ENCODE data around the gene PPM1M.

The PPM1M gene

DNA sequence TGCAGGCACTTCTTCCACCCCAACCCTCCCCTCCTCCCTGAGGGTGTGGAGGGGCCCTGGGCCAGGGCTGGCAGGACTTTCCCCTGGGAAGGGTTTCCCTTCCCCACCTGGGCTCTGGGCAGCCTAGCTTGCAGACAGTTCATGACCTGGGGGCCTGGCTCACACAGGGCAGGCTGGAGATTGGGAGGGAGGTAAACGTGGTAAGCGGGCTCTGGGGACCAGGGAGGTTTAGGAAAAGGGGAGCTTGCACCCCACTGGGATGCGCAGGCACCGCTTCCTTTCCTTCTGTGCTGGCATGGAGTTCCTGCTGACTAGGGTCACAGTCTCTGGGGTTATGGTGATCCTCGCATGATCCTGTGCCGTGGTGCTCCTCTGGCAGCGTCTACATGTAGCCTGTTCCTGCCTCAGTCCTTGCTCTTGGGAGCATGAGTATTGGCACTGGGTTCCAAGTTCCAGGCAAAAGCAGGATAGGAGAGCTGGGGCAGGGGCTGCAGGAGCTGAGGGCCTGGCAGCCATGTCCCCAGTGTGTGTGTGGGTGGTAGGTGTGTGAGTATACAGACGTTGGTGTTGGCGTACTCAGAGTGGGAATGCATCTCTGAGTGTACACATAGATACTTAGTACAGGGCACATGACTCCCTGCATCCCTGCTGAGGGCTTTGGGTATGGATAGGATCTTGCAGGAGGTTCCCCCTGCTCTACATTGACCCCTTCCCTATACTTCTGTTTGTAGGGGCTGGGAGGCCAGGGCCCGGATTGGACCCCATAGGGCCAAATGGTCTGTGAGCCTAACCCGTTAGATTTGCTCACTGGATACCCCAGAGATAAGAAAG, 49.0 kb downstream of the PPM1M start:
- Histone ChIP-seq H3K27ac (ENCODE audit: low read depth, low read length, poor library complexity, severe bottlenecking) (no peak overlapping the region), H4K20me1 (ENCODE audit: insufficient read depth, low read length) (no peaks in the 10 kb centered on the region), H3K4me1 (ENCODE audit: insufficient read depth, low read length, severe bottlenecking) (no peaks in the 10 kb centered on the region), H3K9ac (ENCODE audit: low read length) (no peak overlapping the region), H3K4me2 (ENCODE audit: low read length) (no peak overlapping the region), H3K27me3 (ENCODE audit: insufficient read depth, low read length) (no peaks in the 10 kb centered on the region; the same call in 1 of the 2 replicates), H2AFZ (ENCODE audit: low read length) (no peak overlapping the region), H3K79me2 (ENCODE audit: insufficient read depth, low read length) (no peaks in the 10 kb centered on the region), H3K36me3 (ENCODE audit: insufficient read depth, low read length) (peaks cover 10% of the 10 kb centered on the region; the same call in 1 of the 2 replicates), H3F3A (ENCODE audit: insufficient read depth, low read length) (no peaks in the 10 kb centered on the region), H3K9me2 (ENCODE audit: low read depth, low read length) (no peaks in the 10 kb centered on the region), H3K9me3 (ENCODE audit: low read length) (no peaks in the 10 kb centered on the region), H3K4me3 (ENCODE audit: low read depth, low read length, poor library complexity, severe bottlenecking) (no peak overlapping the region)
- TF ChIP-seq EZH2 (IDR thresholded peaks at IDR 0.05; ENCODE audit: borderline replicate concordance, low read length) = no peak
- TF ChIP-seq, protein P1, sequence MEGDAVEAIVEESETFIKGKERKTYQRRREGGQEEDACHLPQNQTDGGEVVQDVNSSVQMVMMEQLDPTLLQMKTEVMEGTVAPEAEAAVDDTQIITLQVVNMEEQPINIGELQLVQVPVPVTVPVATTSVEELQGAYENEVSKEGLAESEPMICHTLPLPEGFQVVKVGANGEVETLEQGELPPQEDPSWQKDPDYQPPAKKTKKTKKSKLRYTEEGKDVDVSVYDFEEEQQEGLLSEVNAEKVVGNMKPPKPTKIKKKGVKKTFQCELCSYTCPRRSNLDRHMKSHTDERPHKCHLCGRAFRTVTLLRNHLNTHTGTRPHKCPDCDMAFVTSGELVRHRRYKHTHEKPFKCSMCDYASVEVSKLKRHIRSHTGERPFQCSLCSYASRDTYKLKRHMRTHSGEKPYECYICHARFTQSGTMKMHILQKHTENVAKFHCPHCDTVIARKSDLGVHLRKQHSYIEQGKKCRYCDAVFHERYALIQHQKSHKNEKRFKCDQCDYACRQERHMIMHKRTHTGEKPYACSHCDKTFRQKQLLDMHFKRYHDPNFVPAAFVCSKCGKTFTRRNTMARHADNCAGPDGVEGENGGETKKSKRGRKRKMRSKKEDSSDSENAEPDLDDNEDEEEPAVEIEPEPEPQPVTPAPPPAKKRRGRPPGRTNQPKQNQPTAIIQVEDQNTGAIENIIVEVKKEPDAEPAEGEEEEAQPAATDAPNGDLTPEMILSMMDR (IDR thresholded peaks at IDR 0.05; ENCODE audit: low read length) = no peak

DNA sequence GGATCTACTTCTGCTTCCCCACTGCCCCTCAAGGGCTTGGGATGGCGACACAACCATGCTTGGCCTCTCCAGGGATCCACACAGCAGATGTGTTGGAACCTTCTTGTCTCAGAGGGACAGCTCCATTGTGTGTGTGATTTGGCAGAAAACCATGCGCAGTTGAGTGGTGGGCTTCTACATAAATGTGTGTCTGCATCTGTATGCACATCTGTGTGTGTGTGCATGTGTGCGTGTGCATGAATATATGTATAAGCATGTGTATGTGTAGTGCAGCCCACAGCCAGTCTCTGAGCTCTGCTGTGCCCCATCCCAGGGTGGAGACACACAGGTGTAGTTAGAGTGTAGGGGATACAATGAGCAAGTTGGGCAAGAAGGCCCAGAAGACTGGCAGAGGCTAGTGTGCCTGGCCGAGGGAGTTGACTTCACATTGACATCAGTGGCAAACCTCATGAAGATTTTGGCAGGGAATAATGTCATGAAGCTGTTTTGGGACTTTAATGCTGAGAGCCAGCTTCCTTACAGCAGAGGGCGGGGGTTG, 50.2 kb downstream of the PPM1M start:
- TF ChIP-seq EZH2 (IDR thresholded peaks at IDR 0.05; ENCODE audit: borderline replicate concordance, low read length) = no peak
- TF ChIP-seq, protein P1 (IDR thresholded peaks at IDR 0.05; ENCODE audit: low read length) = no peak
- no peaks in the 10 kb centered on the region for H3K4me1 ChIP-seq (ENCODE audit: insufficient read depth, low read length, severe bottlenecking)
- H3K36me3 ChIP-seq (ENCODE audit: insufficient read depth, low read length) = peaks cover 10% of the 10 kb centered on the region; the same call in 1 of the 2 replicates

DNA sequence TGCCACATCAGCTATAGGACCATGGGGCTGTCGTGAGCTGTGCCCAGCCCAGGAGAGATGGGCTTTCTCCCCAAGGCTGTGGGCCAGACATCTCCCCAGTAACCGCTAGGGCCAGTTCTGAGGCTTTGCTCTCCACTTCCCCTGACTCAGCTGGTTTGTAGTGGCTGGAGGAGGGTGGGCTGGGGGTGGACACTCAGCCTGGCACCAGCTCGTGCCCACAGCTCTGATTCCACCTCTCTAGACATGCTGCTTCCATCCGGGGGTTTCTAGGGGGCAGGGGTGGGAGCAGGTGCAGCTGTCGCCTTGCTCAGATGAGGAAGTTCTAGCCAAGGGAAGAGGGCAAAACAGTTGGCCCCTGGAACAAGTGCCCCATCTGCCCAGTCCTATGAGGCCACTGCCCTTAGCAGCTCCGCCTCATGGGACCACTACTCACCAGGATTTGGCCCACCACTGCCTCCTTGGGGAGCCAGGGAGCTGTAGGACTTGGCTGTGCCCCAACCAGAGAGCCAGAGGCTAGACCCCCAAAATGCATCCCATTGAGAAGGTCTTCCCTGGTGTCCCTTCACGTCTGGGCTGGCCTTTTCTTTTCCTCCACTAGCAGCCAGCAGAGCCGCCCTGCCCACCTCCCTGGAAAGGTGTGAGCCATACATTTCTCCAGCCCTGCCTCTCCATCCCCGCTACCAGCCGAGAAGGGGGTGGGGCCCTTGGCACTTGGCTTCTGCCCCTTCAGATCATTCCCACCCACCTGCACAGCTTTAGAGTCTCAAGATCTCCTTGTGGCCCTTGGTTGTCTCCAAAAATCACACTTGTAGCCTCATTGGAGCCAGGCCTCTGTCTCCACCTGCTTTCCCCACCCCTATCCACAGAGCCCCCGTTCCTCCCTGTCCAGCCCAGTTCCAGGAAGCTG, 51.9 kb downstream of the PPM1M start:
- TF ChIP-seq EZH2 (IDR thresholded peaks at IDR 0.05; ENCODE audit: borderline replicate concordance, low read length) = no peak
- TF ChIP-seq, protein P1 (IDR thresholded peaks at IDR 0.05; ENCODE audit: low read length) = no peak
- no peaks in the 10 kb centered on the region for H3F3A ChIP-seq (ENCODE audit: insufficient read depth, low read length)
- H4K20me1 ChIP-seq (ENCODE audit: insufficient read depth, low read length) = no peaks in the 10 kb centered on the region
- no peaks in the 10 kb centered on the region; the same call in 1 of the 2 replicates for H3K27me3 ChIP-seq (ENCODE audit: insufficient read depth, low read length)
- H3K9me3 ChIP-seq (ENCODE audit: low read length) = no peaks in the 10 kb centered on the region
- H3K4me2 ChIP-seq (ENCODE audit: low read length) = no peak overlapping the region
- no peak overlapping the region for H3K27ac ChIP-seq (ENCODE audit: low read depth, low read length, poor library complexity, severe bottlenecking)
- H3K4me3 ChIP-seq (ENCODE audit: low read depth, low read length, poor library complexity, severe bottlenecking) = no peak overlapping the region
- H2AFZ ChIP-seq (ENCODE audit: low read length) = no peak overlapping the region
- H3K79me2 ChIP-seq (ENCODE audit: insufficient read depth, low read length) = no peaks in the 10 kb centered on the region
- no peaks in the 10 kb centered on the region for H3K9me2 ChIP-seq (ENCODE audit: low read depth, low read length)
- H3K4me1 ChIP-seq (ENCODE audit: insufficient read depth, low read length, severe bottlenecking) = no peaks in the 10 kb centered on the region
- no peaks in the 10 kb centered on the region for H3K36me3 ChIP-seq (ENCODE audit: insufficient read depth, low read length)
- H3K9ac ChIP-seq (ENCODE audit: low read length) = no peak overlapping the region

More for the DNA sequence above, 50.2 kb downstream of the PPM1M start:
- H3K4me2 ChIP-seq (ENCODE audit: low read length) = no peak overlapping the region
- no peak overlapping the region for H2AFZ ChIP-seq (ENCODE audit: low read length)
- no peaks in the 10 kb centered on the region for H3K9me3 ChIP-seq (ENCODE audit: low read length)
- H3K4me3 ChIP-seq (ENCODE audit: low read depth, low read length, poor library complexity, severe bottlenecking) = no peak overlapping the region
- no peak overlapping the region for H3K9ac ChIP-seq (ENCODE audit: low read length)
- H4K20me1 ChIP-seq (ENCODE audit: insufficient read depth, low read length) = no peaks in the 10 kb centered on the region
- no peaks in the 10 kb centered on the region for H3K9me2 ChIP-seq (ENCODE audit: low read depth, low read length)
- no peaks in the 10 kb centered on the region; the same call in 1 of the 2 replicates for H3K27me3 ChIP-seq (ENCODE audit: insufficient read depth, low read length)
- H3F3A ChIP-seq (ENCODE audit: insufficient read depth, low read length) = no peaks in the 10 kb centered on the region
- no peak overlapping the region for H3K27ac ChIP-seq (ENCODE audit: low read depth, low read length, poor library complexity, severe bottlenecking)
- H3K79me2 ChIP-seq (ENCODE audit: insufficient read depth, low read length) = no peaks in the 10 kb centered on the region

Measured in OCI-LY1 (cell line).